Measurements from ENCODE around the gene MEGF10.

MEGF10 gene

GRCh38 chr5:127385936-127386335, 95.3 kb downstream of the MEGF10 start:
- H3K4me1 Mint-ChIP-seq (ENCODE audit: low read depth), result no peaks in the 10 kb centered on the region
- H3K36me3 Mint-ChIP-seq (ENCODE audit: low read depth), result no peaks in the 10 kb centered on the region
- no peaks in the 10 kb centered on the region for H3K27me3 Mint-ChIP-seq
- intact Hi-C loops (cut with micrococcal nuclease), result no loop called here
- no peak overlapping the region for H3K27ac Mint-ChIP-seq
- no peaks in the 10 kb centered on the region for H3K9me3 Mint-ChIP-seq
- H3K4me3 Mint-ChIP-seq, result no peak overlapping the region

GRCh38 chr5:127386557-127386956, 96.0 kb downstream of the MEGF10 start:
- H3K27me3 Mint-ChIP-seq, result no peaks in the 10 kb centered on the region
- intact Hi-C loops (cut with micrococcal nuclease), result no loop called here
- no peaks in the 10 kb centered on the region for H3K9me3 Mint-ChIP-seq
- no peak overlapping the region for H3K4me3 Mint-ChIP-seq
- no peaks in the 10 kb centered on the region for H3K4me1 Mint-ChIP-seq (ENCODE audit: low read depth)
- no peak overlapping the region for H3K27ac Mint-ChIP-seq
- no peaks in the 10 kb centered on the region for H3K36me3 Mint-ChIP-seq (ENCODE audit: low read depth)

- H3K4me3 Mint-ChIP-seq, result no peak overlapping the region
- no peaks in the 10 kb centered on the region for H3K9me3 Mint-ChIP-seq
- no peaks in the 10 kb centered on the region for H3K4me1 Mint-ChIP-seq (ENCODE audit: low read depth)
- H3K36me3 Mint-ChIP-seq (ENCODE audit: low read depth), result no peaks in the 10 kb centered on the region
- no peaks in the 10 kb centered on the region for H3K27me3 Mint-ChIP-seq
- intact Hi-C loops (cut with micrococcal nuclease), result no loop called here
- no peak overlapping the region for H3K27ac Mint-ChIP-seq
Measured at GRCh38 chr5:127389601-127390000, 99.0 kb downstream of the MEGF10 start.

- Mint-ChIP-seq H3K9me3 (no peaks in the 10 kb centered on the region), H3K4me3 (no peak overlapping the region), H3K4me1 (ENCODE audit: low read depth) (no peaks in the 10 kb centered on the region)
Measured at GRCh38 chr5:127392762-127393161, 102.2 kb downstream of the MEGF10 start.

GRCh38 chr5:127396490-127397155, 106.0 kb downstream of the MEGF10 start:
- Mint-ChIP-seq H3K27me3 (no peaks in the 10 kb centered on the region), H3K4me3 (no peak overlapping the region), H3K36me3 (ENCODE audit: low read depth) (no peaks in the 10 kb centered on the region), H3K9me3 (no peaks in the 10 kb centered on the region), H3K27ac (no peak overlapping the region), H3K4me1 (ENCODE audit: low read depth) (peaks cover 18% of the 10 kb centered on the region)
- intact Hi-C loops (cut with micrococcal nuclease), result no loop called here

More at GRCh38 chr5:127392762-127393161, 102.2 kb downstream of the MEGF10 start:
- no peak overlapping the region for H3K27ac Mint-ChIP-seq
- no peaks in the 10 kb centered on the region for H3K36me3 Mint-ChIP-seq (ENCODE audit: low read depth)
- intact Hi-C loops (cut with micrococcal nuclease), result no loop called here
- H3K27me3 Mint-ChIP-seq, result no peaks in the 10 kb centered on the region

GRCh38 chr5:127398508-127398907, 107.9 kb downstream of the MEGF10 start:
- Mint-ChIP-seq H3K36me3 (ENCODE audit: low read depth) (no peaks in the 10 kb centered on the region), H3K4me1 (ENCODE audit: low read depth) (peaks cover 18% of the 10 kb centered on the region), H3K27me3 (no peaks in the 10 kb centered on the region), H3K9me3 (no peaks in the 10 kb centered on the region), H3K4me3 (no peak overlapping the region), H3K27ac (no peak overlapping the region)
- intact Hi-C loops (cut with micrococcal nuclease), result no loop called here

GRCh38 chr5:127399068-127399467, 108.5 kb downstream of the MEGF10 start:
- Mint-ChIP-seq H3K9me3 (no peaks in the 10 kb centered on the region), H3K27me3 (no peaks in the 10 kb centered on the region), H3K36me3 (ENCODE audit: low read depth) (no peaks in the 10 kb centered on the region), H3K4me1 (ENCODE audit: low read depth) (peaks cover 18% of the 10 kb centered on the region), H3K4me3 (no peak overlapping the region), H3K27ac (no peak overlapping the region)
- intact Hi-C loops (cut with micrococcal nuclease), result no loop called here

GRCh38 chr5:127400539-127400938, 109.9 kb downstream of the MEGF10 start:
- H3K36me3 Mint-ChIP-seq (ENCODE audit: low read depth), result no peaks in the 10 kb centered on the region
- intact Hi-C loops (cut with micrococcal nuclease), result no loop called here

GRCh38 chr5:127400946-127401670, 110.5 kb downstream of the MEGF10 start:
- Mint-ChIP-seq H3K4me3 (no peak overlapping the region), H3K27me3 (no peaks in the 10 kb centered on the region), H3K27ac (no peak overlapping the region), H3K4me1 (ENCODE audit: low read depth) (peaks cover 18% of the 10 kb centered on the region), H3K9me3 (no peaks in the 10 kb centered on the region), H3K36me3 (ENCODE audit: low read depth) (no peaks in the 10 kb centered on the region)
- intact Hi-C loops (cut with micrococcal nuclease), result no loop called here

More at GRCh38 chr5:127400539-127400938, 109.9 kb downstream of the MEGF10 start:
- no peaks in the 10 kb centered on the region for H3K27me3 Mint-ChIP-seq
- H3K9me3 Mint-ChIP-seq, result no peaks in the 10 kb centered on the region
- no peak overlapping the region for H3K4me3 Mint-ChIP-seq
- H3K27ac Mint-ChIP-seq, result no peak overlapping the region
- peaks cover 18% of the 10 kb centered on the region for H3K4me1 Mint-ChIP-seq (ENCODE audit: low read depth)

GRCh38 chr5:127402361-127402760, 111.8 kb downstream of the MEGF10 start:
- Mint-ChIP-seq H3K4me1 (ENCODE audit: low read depth) (peaks cover 18% of the 10 kb centered on the region), H3K4me3 (no peak overlapping the region), H3K27me3 (no peaks in the 10 kb centered on the region), H3K9me3 (no peaks in the 10 kb centered on the region), H3K27ac (no peak overlapping the region), H3K36me3 (ENCODE audit: low read depth) (no peaks in the 10 kb centered on the region)
- intact Hi-C loops (cut with micrococcal nuclease), result no loop called here

- H3K9me3 Mint-ChIP-seq, result no peaks in the 10 kb centered on the region
- H3K4me1 Mint-ChIP-seq (ENCODE audit: low read depth), result peaks cover 18% of the 10 kb centered on the region
- no peak overlapping the region for H3K27ac Mint-ChIP-seq
- H3K36me3 Mint-ChIP-seq (ENCODE audit: low read depth), result no peaks in the 10 kb centered on the region
- intact Hi-C loops (cut with micrococcal nuclease), result no loop called here
- H3K27me3 Mint-ChIP-seq, result no peaks in the 10 kb centered on the region
- no peak overlapping the region for H3K4me3 Mint-ChIP-seq
Measured at GRCh38 chr5:127404190-127404589, 113.6 kb downstream of the MEGF10 start.

- H3K36me3 Mint-ChIP-seq (ENCODE audit: low read depth), result no peaks in the 10 kb centered on the region
- H3K27ac Mint-ChIP-seq, result no peak overlapping the region
- no peaks in the 10 kb centered on the region for H3K27me3 Mint-ChIP-seq
- H3K4me3 Mint-ChIP-seq, result no peak overlapping the region
- H3K9me3 Mint-ChIP-seq, result no peaks in the 10 kb centered on the region
- intact Hi-C loops (cut with micrococcal nuclease), result no loop called here
- no peaks in the 10 kb centered on the region for H3K4me1 Mint-ChIP-seq (ENCODE audit: low read depth)
Measured at GRCh38 chr5:127406326-127407121, 115.9 kb downstream of the MEGF10 start.

- intact Hi-C loops (cut with micrococcal nuclease), result no loop called here
- H3K27ac Mint-ChIP-seq, result no peak overlapping the region
- H3K4me3 Mint-ChIP-seq, result no peak overlapping the region
- H3K4me1 Mint-ChIP-seq (ENCODE audit: low read depth), result no peaks in the 10 kb centered on the region
- H3K36me3 Mint-ChIP-seq (ENCODE audit: low read depth), result no peaks in the 10 kb centered on the region
- H3K27me3 Mint-ChIP-seq, result no peaks in the 10 kb centered on the region
- H3K9me3 Mint-ChIP-seq, result no peaks in the 10 kb centered on the region
Measured at GRCh38 chr5:127409246-127409917, 118.8 kb downstream of the MEGF10 start.
